GM21515 (cell line): ENCODE results near the gene TNFRSF14.

ENCODE experiments used
- ATAC-seq: cut with Tn5 transposase; IDR thresholded peaks from one replicate; pipeline ENCODE4 v1.9.1; 2021; ENCODE audit not compliant: unreplicated experiment

The TNFRSF14 gene

DNA sequence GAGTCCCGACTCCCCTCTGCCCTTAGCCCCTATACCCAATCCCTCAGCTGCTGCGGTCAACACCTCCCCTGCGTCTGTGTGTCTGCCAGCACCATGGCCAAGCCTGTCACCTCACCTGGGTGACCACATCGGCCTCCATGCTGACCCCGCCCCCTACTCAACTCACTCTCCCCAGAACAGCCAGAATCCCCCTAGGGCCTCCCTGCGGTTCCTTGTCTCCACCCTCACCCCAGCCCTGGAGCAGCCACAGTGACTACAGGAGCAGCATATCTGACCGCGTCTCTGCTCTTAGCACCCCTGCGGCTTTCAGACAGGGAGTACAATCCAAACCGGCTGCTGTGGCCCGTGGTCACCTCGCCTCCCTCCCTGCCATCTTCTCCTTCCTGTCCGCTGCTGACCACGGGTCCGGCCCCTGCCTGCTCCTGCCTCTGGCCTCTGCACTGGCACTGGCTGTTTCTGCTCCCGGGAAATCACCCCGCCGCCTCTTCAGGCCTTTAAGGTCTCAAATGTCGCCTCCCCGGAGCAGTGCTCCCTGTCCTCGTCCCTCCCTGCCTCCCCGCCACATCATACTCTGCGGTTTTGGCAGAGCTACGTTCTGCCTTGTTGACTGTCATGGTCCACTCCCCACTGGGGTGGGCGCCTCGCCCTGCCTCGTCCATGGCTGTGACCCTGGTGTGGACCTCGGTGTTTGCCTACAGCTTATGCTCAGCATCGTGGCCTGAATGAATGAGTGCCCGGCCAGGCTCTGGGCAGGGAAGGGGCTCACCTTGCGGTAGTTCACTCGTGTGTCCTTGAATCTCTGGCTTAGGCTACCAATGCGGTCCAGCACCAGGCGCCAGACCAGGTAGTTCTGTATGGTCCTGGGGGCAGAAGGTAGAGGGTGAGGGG is 41.5 kb downstream of the TNFRSF14 start:
- no peak for ATAC-seq

- no peak for ATAC-seq
These were observed 42.3 kb downstream of the TNFRSF14 start for GRCh38 chr1:2598329-2598931.

DNA sequence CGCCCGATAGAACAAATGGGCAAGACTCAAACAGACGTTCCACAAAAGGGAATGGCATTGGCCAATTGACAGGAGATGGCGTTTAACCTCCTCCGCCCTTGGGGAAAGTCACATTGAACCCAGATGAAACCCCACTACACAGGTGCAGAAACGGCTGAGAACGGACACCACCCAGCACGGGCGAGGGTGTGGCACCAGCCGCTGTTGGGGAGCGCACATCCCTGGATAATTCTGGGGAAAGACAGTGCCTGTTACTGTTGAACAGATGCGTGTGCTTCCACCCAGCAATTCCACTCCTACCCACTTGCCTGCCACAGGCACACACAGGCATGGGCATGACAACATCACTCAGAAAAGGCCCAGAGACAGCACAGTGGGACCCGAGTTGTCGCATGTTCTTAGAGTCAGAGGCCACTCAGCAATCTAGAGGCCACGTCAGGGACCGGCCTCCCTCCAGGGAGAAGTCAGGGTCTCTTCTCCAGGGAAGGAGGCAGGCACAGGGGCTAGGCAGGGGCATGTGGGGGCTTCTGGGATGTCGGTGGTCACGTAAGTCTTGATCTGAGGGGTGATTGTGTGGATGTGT is 45.6 kb downstream of the TNFRSF14 start:
- ATAC-seq, result no peak

DNA sequence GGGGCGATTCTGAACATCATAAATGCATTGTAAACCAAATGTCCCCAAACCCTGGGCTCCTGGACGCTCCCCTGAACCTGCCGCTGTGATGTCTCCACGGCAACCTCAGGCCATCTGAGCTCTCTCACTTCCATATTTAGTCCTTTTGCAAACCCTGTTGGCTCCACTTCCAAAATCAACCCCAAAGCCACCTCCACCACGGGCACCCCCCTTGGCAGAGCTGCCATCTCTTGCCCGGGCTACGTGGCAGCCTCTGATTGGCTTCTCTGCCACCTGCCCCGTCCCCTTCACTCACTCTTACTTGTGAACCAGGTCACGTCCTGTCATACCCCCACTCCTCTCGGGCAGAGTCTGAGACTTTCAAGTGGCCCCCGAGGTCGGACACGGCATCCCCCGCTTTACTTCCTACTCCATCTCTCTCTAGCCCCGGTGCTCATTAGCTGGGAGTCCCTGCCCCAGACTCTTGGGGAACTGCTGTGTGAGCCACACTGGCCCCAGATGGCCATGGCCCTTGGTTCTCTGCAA is 46.2 kb downstream of the TNFRSF14 start:
- no peak for ATAC-seq

DNA sequence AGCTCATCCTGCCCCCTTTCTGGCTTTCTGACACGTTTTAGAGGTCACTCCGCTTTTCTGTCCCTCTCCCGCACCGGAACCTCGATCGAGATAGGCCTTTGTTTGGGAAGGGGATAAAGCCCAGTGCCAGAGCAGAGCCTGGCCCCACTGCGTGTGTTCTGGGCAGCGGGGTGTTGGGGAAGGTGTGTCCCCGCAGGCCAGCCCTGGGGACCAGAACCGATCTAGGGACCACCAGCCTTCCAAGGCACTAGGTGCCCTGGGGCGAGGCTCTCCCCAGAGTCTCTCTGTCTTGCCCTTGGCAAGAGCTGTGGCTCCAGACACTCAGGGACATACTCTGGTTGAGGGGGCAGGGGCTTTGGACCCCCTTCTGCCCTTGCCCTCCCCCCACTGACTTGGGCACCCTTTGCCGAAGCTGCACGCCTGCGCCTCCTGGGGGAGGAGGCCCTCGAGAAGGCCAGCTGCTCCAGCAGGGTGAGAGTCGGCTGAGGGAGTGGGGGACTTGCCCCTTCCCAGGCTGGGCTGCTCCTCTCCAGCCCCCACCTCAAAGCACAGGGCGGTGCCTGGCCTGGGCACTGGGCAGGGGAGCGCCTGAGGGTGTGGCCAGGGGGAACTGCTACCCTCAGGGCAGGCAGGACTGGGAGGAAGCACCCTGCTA is 46.8 kb downstream of the TNFRSF14 start:
- ATAC-seq, result no peak

DNA sequence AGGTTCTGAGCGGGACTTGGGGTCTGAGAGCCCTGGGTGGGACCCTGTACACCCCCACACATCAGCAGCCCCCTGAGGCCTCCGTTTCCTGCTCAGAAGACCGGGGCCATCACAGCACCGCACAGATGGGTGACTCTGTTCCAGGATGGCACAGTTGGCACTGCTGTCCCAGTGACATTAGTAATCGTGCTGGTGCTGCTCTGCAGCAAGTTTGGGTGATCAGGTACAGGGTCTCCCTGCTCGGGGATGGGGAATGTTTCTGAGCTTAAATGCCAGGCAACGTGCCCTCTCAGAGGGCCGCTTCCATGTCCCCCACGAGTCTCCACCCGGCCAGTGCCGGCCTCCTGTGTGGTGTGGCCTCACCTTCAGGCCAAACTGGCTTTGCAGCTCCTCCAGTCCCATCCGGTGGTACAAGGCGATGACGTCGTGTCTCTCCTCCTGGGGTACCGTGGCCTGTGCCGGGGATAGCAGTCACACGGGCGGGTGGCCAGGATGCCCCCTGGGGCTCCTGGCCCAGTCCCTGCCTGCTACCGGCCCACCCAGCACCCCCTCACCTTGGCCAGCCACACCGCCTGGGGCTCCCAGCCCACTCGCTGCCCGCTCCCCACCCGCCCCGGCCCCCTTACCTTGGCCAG is 47.5 kb downstream of the TNFRSF14 start:
- ATAC-seq, result no peak

GRCh38 chr1:2604156-2604843 is 48.1 kb downstream of the TNFRSF14 start:
- ATAC-seq, result no peak

GRCh38 chr1:2604844-2605508 is 48.8 kb downstream of the TNFRSF14 start:
- ATAC-seq, result no peak

DNA sequence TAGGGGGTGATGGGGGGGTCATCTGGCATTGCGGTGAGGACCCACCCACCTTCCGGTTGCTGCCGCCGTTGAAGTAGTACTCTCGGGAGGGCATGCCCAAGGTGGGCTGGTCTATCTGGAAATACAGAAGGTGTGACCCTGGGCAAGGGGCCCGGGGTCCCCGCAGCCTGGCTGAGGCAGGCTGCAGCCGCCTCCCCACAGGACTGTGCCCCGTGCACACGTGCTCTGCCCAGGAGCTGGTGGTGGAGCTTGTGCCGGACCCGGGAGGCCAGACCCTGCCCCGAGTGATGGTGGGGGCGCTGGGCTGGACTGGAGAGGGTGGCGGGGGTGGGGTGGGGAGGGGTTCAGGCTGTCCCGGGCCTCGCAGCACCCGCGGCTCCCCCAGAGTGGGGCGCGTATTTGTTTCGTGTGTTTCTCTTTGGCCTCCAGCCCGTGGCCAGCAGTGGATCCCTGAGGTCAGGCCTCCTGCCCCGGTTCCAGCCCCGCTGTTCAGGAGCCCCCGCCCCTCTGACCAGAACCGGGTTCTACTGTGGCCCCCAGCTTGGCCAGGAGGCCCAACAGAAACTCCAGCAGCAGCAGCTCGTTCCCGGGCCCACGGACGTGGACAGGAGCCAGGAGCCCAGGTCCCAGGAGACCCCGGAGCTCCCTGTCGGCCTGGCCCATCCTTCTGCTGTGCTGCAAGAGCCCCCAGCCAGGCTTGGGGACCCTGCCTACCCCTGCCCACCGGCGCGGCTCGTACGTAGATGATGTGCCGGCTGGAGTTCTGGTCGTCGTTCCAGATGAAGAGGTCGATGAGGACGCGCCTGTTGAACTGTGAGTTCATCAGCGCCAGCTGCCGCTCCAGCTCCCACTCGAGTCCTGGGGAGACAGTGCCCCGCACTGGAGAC is 49.6 kb downstream of the TNFRSF14 start:
- no peak for ATAC-seq

- no peak for ATAC-seq
These were observed 50.3 kb downstream of the TNFRSF14 start for GRCh38 chr1:2606396-2606880.

GRCh38 chr1:2606881-2607621 is 50.9 kb downstream of the TNFRSF14 start:
- no peak for ATAC-seq

DNA sequence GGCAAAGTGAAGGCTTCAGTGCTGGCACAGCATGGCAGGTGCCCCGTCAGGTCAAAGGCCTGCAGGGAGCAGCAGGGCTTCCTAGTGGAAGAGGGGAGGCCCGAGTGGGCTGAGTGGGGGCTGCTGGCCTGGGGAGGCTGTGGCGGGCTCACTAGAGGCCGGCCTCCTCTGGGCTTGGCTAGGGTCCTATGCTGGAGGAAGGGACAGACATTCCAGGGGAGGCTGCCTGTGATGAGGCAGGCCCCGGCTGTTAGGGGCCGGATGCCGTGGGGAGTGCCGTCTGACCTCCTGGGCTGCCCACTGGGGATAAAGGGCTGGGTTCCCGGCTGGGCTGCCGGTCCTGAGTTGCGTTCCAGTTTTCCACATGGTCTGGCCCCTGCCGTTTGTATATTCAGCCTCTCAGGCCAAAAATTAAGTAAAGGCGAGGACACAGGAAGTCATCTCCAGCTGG is 51.5 kb downstream of the TNFRSF14 start:
- no peak for ATAC-seq

DNA sequence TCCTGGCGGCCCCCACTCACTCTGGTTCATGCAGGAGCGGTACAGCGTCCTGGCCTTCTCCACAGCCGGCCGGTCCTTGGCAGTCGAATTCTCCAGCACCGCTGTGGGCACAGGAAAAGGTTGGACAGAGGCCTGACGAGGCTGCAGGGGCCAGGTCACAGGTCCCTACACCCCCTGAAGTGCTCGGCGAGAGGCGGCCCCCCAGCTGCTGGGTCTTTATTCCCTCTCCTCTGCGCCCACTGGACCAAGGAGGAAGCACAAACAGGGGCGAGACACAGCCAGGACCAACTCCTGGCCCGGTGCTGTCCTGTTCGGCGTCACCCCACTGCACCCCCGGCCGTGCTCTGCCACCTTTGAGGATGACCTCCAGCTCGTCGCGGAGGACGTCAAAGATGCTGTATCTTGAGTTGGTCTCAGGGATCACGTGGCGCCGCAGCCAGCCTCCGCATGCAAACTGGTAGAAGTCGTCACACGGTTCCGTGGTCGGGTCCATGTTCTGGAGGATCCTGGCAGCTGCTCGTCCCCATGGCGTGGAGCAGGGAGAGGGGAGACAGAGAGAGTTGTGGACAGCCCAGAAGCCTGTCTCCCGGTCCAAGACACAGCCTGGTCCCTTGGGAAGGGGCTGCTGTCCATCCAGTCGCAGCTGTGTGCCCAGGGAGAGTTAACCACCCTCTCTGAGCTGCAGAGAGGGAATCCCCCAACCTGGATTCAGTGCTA is 53.3 kb downstream of the TNFRSF14 start:
- ATAC-seq, result no peak

DNA sequence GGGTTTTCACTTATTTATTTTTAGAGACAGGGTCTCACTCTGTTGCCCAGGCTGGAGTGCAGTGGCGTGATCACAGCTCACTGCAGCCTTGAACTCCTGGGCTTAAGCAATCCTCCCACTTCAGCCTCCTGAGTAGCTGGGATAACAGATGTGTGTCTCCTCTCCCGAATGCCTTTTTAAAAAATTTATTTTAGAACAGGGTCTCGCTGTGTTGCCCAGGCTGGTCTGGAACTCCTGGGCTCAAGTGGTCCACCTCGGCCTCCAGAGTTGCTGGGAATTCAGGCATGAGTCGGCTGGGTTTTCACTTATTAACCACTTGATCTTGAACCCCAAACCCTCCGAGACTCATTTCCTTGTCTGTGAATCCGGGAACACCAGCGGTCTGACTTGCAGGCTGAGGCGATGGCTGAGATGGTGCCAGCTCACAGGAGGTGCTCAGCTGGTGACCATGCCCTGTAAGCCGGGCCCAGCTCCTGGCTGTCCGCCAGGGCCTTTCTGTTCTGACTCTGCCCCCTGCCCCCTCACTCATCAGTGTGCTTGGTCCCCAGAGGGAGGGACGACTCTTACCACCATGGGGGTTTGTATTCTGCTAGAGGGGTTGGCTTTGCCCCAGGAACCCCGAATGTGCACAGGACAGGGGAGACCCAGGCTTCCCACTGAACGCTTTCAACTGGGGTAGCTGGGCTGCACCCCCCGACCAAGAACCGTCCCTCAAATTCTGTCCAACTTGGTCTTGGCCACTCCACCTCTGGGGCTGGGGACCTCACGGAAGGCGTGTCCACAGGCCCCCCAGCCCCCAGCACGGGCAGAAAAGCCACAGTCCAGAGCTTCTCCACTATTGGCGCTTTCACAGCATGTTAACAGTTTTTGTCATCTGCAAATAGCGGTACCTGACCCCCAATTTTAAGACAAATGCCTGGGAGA is 54.1 kb downstream of the TNFRSF14 start:
- no peak for ATAC-seq

GRCh38 chr1:2611031-2611501 is 54.9 kb downstream of the TNFRSF14 start:
- ATAC-seq, result no peak
